ENCODE results near the gene WDR37. TPM values are rescaled to one million over a fixed set of nuclear protein-coding genes. Genes with fewer than 3 reads are reported as not detected.

WDR37 gene
- polyA plus RNA-seq, 2 donors: 4.3 to 5.0 TPM

DNA sequence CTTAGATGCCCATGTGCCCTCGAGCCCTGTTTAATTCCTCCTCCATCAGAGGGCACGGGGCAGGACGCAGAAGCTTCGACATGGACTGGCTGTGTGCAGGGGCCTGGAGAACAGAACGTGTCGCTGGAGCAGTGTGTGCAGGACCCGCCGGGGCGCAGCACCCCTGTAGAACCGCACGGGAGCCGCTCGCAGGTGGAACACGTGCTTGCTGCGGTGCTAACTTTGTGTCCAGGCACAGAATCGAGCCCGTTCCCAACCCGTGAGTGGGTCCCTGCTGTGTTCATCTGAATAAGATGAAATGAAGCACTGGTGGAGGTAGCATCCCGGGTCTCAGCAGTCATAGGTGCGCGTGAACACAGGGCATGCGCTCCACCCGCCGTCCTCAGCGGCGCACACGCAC is 116.9 kb downstream of the WDR37 start:
- H3K27ac ChIP-seq (ENCODE audit: low read depth in 2 of 2, low read length in 1 of 2): no peak overlapping the region
- no peak overlapping the region for H3K4me3 ChIP-seq (ENCODE audit: low read depth in 1 of 2, low read length in 2 of 2)
- H3K36me3 ChIP-seq (ENCODE audit: control insufficient read depth in 2 of 2, insufficient read depth in 2 of 2, low read length in 1 of 2): no peaks in the 10 kb centered on the region
- no peaks in the 10 kb centered on the region for H3K4me1 ChIP-seq (ENCODE audit: control insufficient read depth in 2 of 2, insufficient read depth in 2 of 2, low read length in 1 of 2)
- 87 to 93% methylated on average over 26 to 27 of the region's 27 CpGs for WGBS, 2 donors
- peaks cover 0 to 2% of the 10 kb centered on the region in 2 donors for H3K9me3 ChIP-seq (ENCODE audit: control insufficient read depth in 2 of 2, insufficient read depth in 1 of 2, low read depth in 1 of 2, low read length in 1 of 2)
- no peaks in the 10 kb centered on the region for H3K27me3 ChIP-seq (ENCODE audit: control insufficient read depth in 1 of 2, insufficient read depth in 2 of 2, low read length in 2 of 2)

DNA sequence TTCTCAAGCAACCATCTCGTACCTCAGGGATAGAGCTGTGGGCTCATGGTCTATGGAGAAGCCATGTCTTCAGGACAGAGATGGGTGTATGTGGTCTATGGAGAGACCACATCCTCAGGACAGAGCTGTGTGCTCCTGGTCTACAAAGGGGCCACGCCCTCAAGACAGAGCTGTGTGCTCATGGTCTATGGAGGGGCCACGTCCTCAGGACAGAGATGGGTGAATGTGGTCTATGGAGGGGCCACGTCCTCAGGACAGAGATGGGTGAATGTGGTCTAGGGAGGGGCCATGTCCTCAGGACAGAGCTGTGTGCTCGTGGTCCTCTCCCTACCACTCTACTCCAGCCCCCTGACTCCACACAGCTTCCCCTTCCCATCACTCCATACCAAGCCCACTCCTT is 117.8 kb downstream of the WDR37 start:
- 78 to 84% methylated on average over 5 of the region's 5 CpGs for WGBS, 2 donors
- Histone ChIP-seq H3K9me3 (ENCODE audit: control insufficient read depth in 2 of 2, insufficient read depth in 1 of 2, low read depth in 1 of 2, low read length in 1 of 2) (peaks cover 0 to 2% of the 10 kb centered on the region in 2 donors), H3K27ac (ENCODE audit: low read depth in 2 of 2, low read length in 1 of 2) (no peak overlapping the region), H3K36me3 (ENCODE audit: control insufficient read depth in 2 of 2, insufficient read depth in 2 of 2, low read length in 1 of 2) (no peaks in the 10 kb centered on the region), H3K4me3 (ENCODE audit: low read depth in 1 of 2, low read length in 2 of 2) (no peak overlapping the region), H3K27me3 (ENCODE audit: control insufficient read depth in 1 of 2, insufficient read depth in 2 of 2, low read length in 2 of 2) (no peaks in the 10 kb centered on the region), H3K4me1 (ENCODE audit: control insufficient read depth in 2 of 2, insufficient read depth in 2 of 2, low read length in 1 of 2) (no peaks in the 10 kb centered on the region)

DNA sequence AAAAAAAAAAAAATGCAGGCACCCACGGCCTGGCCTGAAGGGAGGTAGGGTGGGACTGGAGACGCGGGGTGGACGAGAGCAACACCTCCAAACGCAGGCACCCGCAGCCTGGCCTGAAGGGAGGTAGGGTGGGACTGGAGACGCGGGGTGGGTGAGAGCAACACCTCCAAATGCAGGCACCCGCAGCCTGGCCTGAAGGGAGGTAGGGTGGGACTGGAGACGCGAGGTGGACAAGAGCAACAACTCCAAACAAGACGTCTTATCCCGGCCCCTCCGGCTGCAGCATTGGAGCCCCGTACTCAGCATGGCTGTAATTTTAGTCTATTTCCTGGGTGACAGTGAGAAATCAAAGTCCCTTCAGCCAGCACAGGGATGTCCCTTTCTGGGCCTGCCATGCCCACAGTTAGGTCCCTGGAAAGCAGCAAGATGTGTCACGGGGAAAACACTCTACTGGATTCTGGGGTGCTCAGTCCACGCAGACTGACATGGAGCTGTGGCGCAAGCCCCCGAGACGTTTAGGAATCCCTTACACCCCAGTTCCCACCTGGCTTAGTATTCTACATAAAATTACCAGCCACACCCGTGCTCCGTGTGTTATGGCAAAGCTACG is 119.9 kb downstream of the WDR37 start:
- WGBS, 2 donors: 89 to 91% methylated on average over 23 of the region's 23 CpGs
- H3K36me3 ChIP-seq (ENCODE audit: control insufficient read depth in 2 of 2, insufficient read depth in 2 of 2, low read length in 1 of 2): no peaks in the 10 kb centered on the region

DNA sequence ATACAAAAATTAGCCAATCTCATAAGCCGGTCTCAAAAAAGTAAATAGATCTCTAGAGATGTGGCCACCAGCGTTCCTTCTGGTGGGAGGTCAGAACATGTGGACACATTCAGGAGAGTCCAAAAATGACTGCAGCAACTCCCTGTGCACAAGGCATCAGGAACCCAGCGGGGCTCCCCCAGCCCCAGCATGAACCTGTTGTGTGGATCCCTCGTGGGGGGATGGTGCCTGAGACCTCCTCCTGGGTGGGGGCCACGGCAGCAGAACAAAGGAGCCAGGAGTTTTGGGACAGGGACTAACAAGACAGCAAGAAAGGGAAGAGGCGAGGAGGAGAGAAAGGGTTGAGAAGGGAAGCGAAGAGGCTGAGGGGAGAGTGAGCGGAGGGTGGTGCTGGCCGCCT is 121.8 kb downstream of the WDR37 start:
- Histone ChIP-seq H3K4me1 (ENCODE audit: control insufficient read depth in 2 of 2, insufficient read depth in 2 of 2, low read length in 1 of 2) (no peaks in the 10 kb centered on the region), H3K4me3 (ENCODE audit: low read depth in 1 of 2, low read length in 2 of 2) (no peak overlapping the region), H3K27me3 (ENCODE audit: control insufficient read depth in 1 of 2, insufficient read depth in 2 of 2, low read length in 2 of 2) (no peaks in the 10 kb centered on the region), H3K36me3 (ENCODE audit: control insufficient read depth in 2 of 2, insufficient read depth in 2 of 2, low read length in 1 of 2) (no peaks in the 10 kb centered on the region), H3K27ac (ENCODE audit: low read depth in 2 of 2, low read length in 1 of 2) (no peak overlapping the region), H3K9me3 (ENCODE audit: control insufficient read depth in 2 of 2, insufficient read depth in 1 of 2, low read depth in 1 of 2, low read length in 1 of 2) (peaks cover 0 to under 1% of the 10 kb centered on the region in 2 donors)
- 89 to 92% methylated on average over 9 of the region's 9 CpGs for WGBS, 2 donors

More for the DNA sequence above, 119.9 kb downstream of the WDR37 start:
- no peaks in the 10 kb centered on the region for H3K27me3 ChIP-seq (ENCODE audit: control insufficient read depth in 1 of 2, insufficient read depth in 2 of 2, low read length in 2 of 2)
- H3K9me3 ChIP-seq (ENCODE audit: control insufficient read depth in 2 of 2, insufficient read depth in 1 of 2, low read depth in 1 of 2, low read length in 1 of 2): peaks cover 0 to 2% of the 10 kb centered on the region in 2 donors
- no peaks in the 10 kb centered on the region for H3K4me1 ChIP-seq (ENCODE audit: control insufficient read depth in 2 of 2, insufficient read depth in 2 of 2, low read length in 1 of 2)
- H3K27ac ChIP-seq (ENCODE audit: low read depth in 2 of 2, low read length in 1 of 2): no peak overlapping the region
- H3K4me3 ChIP-seq (ENCODE audit: low read depth in 1 of 2, low read length in 2 of 2): no peak overlapping the region

- WGBS, 2 donors: 88 to 89% methylated on average over 16 of the region's 16 CpGs
- Histone ChIP-seq H3K4me1 (ENCODE audit: control insufficient read depth in 2 of 2, insufficient read depth in 2 of 2, low read length in 1 of 2) (no peaks in the 10 kb centered on the region), H3K27me3 (ENCODE audit: control insufficient read depth in 1 of 2, insufficient read depth in 2 of 2, low read length in 2 of 2) (no peaks in the 10 kb centered on the region), H3K27ac (ENCODE audit: low read depth in 2 of 2, low read length in 1 of 2) (no peak overlapping the region), H3K36me3 (ENCODE audit: control insufficient read depth in 2 of 2, insufficient read depth in 2 of 2, low read length in 1 of 2) (no peaks in the 10 kb centered on the region), H3K9me3 (ENCODE audit: control insufficient read depth in 2 of 2, insufficient read depth in 1 of 2, low read depth in 1 of 2, low read length in 1 of 2) (no peaks in the 10 kb centered on the region), H3K4me3 (ENCODE audit: low read depth in 1 of 2, low read length in 2 of 2) (no peak overlapping the region)
These were observed 122.3 kb downstream of the WDR37 start for GRCh38 chr10:1178506-1178905.

GRCh38 chr10:1179346-1180070 is 123.3 kb downstream of the WDR37 start:
- Histone ChIP-seq H3K4me1 (ENCODE audit: control insufficient read depth in 2 of 2, insufficient read depth in 2 of 2, low read length in 1 of 2) (no peaks in the 10 kb centered on the region), H3K9me3 (ENCODE audit: control insufficient read depth in 2 of 2, insufficient read depth in 1 of 2, low read depth in 1 of 2, low read length in 1 of 2) (no peaks in the 10 kb centered on the region), H3K27me3 (ENCODE audit: control insufficient read depth in 1 of 2, insufficient read depth in 2 of 2, low read length in 2 of 2) (no peaks in the 10 kb centered on the region), H3K27ac (ENCODE audit: low read depth in 2 of 2, low read length in 1 of 2) (no peak overlapping the region), H3K4me3 (ENCODE audit: low read depth in 1 of 2, low read length in 2 of 2) (no peak overlapping the region), H3K36me3 (ENCODE audit: control insufficient read depth in 2 of 2, insufficient read depth in 2 of 2, low read length in 1 of 2) (no peaks in the 10 kb centered on the region)
- 87 to 92% methylated on average over 20 of the region's 20 CpGs for WGBS, 2 donors

DNA sequence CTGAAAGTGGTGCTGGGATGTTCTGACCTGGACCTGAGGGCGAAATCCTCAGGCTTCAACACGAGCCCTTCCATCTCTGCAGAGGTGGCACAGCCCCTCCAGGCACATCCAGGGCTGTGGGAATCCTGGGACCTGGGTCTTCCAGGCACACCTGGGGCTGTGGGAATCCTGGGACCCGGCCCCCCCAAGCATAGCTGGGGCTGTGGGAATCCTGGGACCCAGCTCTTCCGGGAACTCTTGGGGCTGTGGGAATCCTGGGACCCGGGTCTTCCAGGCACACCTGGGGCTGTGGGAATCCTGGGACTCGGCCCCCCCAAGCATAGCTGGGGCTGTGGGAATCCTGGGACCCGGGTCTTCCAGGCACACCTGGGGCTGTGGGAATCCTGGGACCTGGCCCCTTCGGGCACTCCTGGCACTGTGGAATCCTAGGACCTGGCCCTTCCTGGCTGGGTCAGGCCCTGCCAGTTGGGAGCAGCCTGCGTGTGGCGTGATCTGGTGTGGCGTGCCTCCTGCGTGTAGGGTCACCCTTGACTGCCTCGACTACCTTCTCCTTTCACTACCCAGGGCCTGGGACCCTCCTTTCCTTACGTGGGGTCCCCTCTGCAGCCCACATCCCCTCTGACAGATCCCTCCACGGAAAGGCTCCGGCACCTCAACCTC is 124.0 kb downstream of the WDR37 start:
- Histone ChIP-seq H3K4me1 (ENCODE audit: control insufficient read depth in 2 of 2, insufficient read depth in 2 of 2, low read length in 1 of 2) (no peaks in the 10 kb centered on the region), H3K27ac (ENCODE audit: low read depth in 2 of 2, low read length in 1 of 2) (no peak overlapping the region), H3K36me3 (ENCODE audit: control insufficient read depth in 2 of 2, insufficient read depth in 2 of 2, low read length in 1 of 2) (no peaks in the 10 kb centered on the region), H3K27me3 (ENCODE audit: control insufficient read depth in 1 of 2, insufficient read depth in 2 of 2, low read length in 2 of 2) (no peaks in the 10 kb centered on the region), H3K9me3 (ENCODE audit: control insufficient read depth in 2 of 2, insufficient read depth in 1 of 2, low read depth in 1 of 2, low read length in 1 of 2) (no peaks in the 10 kb centered on the region), H3K4me3 (ENCODE audit: low read depth in 1 of 2, low read length in 2 of 2) (no peak overlapping the region)
- 83 to 85% methylated on average over 16 of the region's 16 CpGs for WGBS, 2 donors

DNA sequence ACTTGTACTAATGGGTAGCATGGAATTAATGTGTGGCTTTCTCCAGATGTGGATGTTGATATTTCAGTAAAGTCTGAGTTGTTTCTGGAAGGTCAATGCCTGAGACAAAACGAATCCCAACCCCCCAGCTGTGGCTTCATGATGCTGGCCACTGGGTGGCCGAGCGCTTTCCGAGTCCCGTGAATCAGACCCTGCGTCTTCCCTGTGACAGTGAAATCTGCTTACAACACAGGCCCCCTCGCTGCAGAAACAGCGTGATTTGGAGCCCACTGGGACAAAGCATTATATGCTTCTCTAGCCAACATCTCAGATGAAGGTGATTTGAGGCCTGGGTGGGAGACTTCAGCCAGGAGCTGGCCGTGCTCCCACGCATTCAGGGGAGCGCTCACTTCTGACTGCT is 124.7 kb downstream of the WDR37 start:
- H3K9me3 ChIP-seq (ENCODE audit: control insufficient read depth in 2 of 2, insufficient read depth in 1 of 2, low read depth in 1 of 2, low read length in 1 of 2): no peaks in the 10 kb centered on the region
- H3K4me3 ChIP-seq (ENCODE audit: low read depth in 1 of 2, low read length in 2 of 2): no peak overlapping the region
- no peaks in the 10 kb centered on the region for H3K4me1 ChIP-seq (ENCODE audit: control insufficient read depth in 2 of 2, insufficient read depth in 2 of 2, low read length in 1 of 2)
- no peaks in the 10 kb centered on the region for H3K27me3 ChIP-seq (ENCODE audit: control insufficient read depth in 1 of 2, insufficient read depth in 2 of 2, low read length in 2 of 2)
- H3K36me3 ChIP-seq (ENCODE audit: control insufficient read depth in 2 of 2, insufficient read depth in 2 of 2, low read length in 1 of 2): no peaks in the 10 kb centered on the region
- no peak overlapping the region for H3K27ac ChIP-seq (ENCODE audit: low read depth in 2 of 2, low read length in 1 of 2)
- WGBS, 2 donors: 83 to 84% methylated on average over 11 of the region's 11 CpGs

Measured in esophagus (tissue), 2 donors.